Hepatocyte (in vitro differentiated cells): ENCODE measurements around the gene MPHOSPH10. TPM values are rescaled to one million over a fixed set of nuclear protein-coding genes. Genes with fewer than 3 reads are reported as not detected.
A peak's percentile ranks its signal among the peaks of the same experiment; 100 is the strongest.
"Not testable (repeated sequence)": the region's sequence is repeated elsewhere in the genome, so short reads cannot be mapped to it uniquely, and the experiment has no call there.

ENCODE experiments used
- DNase-seq: peaks from one replicate; pipeline ENCODE4 v3.0.0-alpha.2; 2016; ENCODE audit warnings: low spot score
- H2AFZ ChIP-seq: fragments of 200-600 bp; sonication (generic); 2 replicates; pipeline ENCODE4 v1.6.0; 2016; ENCODE audit warnings: antibody characterized with exemption, mild to moderate bottlenecking
- H3K27ac ChIP-seq: fragments of 200-600 bp; sonication (generic); 2 replicates; pipeline ENCODE4 v1.5.1; 2016; ENCODE audit warnings: mild to moderate bottlenecking
- H3K27me3 ChIP-seq: fragments of 200-600 bp; sonication (generic); 2 replicates; pipeline ENCODE4 v1.6.1; 2016
- H3K36me3 ChIP-seq: fragments of 200-600 bp; sonication (generic); replicated peaks from 2 replicates; pipeline ENCODE4 v1.5.1; 2016; ENCODE audit warnings: low read depth; ENCODE audit not compliant: insufficient read depth
- H3K4me1 ChIP-seq: fragments of 200-600 bp; sonication (generic); 2 replicates; pipeline ENCODE4 v1.5.1; 2016; ENCODE audit warnings: mild to moderate bottlenecking, moderate library complexity; ENCODE audit not compliant: insufficient read depth
- H3K4me2 ChIP-seq: fragments of 200-600 bp; sonication (generic); 2 replicates; pipeline ENCODE4 v1.6.0; 2016
- H3K4me3 ChIP-seq: fragments of 200-600 bp; sonication (generic); 2 replicates; pipeline ENCODE4 v1.5.1; 2016; ENCODE audit warnings: mild to moderate bottlenecking
- H3K79me2 ChIP-seq: fragments of 200-600 bp; sonication (generic); 2 replicates; pipeline ENCODE4 v1.6.0; 2017; ENCODE audit warnings: mild to moderate bottlenecking
- H3K9me2 ChIP-seq: fragments of 200-600 bp; sonication (generic); replicated peaks from 2 replicates; pipeline ENCODE4 v1.6.0; 2017; ENCODE audit warnings: mild to moderate bottlenecking; ENCODE audit not compliant: insufficient read depth
- H3K9me3 ChIP-seq: fragments of 200-600 bp; sonication (generic); 2 replicates; pipeline ENCODE4 v1.5.1; 2016; ENCODE audit warnings: low read depth, mild to moderate bottlenecking
- H4K20me1 ChIP-seq: fragments of 200-600 bp; sonication (generic); 2 replicates; pipeline ENCODE4 v1.6.0; 2016; ENCODE audit warnings: mild to moderate bottlenecking; ENCODE audit not compliant: insufficient read depth, poor library complexity, severe bottlenecking
- EZH2 ChIP-seq: fragments of 200-600 bp; sonication (generic); IDR thresholded peaks from 2 replicates; pipeline ENCODE4 v1.6.1; 2016; ENCODE audit warnings: antibody characterized with exemption, mild to moderate bottlenecking, borderline replicate concordance
- EZH2phosphoT487 ChIP-seq: fragments of 200-600 bp; sonication (generic); IDR thresholded peaks from one replicate; pipeline ENCODE4 v1.6.1; 2018; ENCODE audit warnings: antibody characterized with exemption, mild to moderate bottlenecking, low read depth, moderate library complexity; ENCODE audit not compliant: unreplicated experiment, severe bottlenecking
- WGBS: methylation state at CpG from one replicate; pipeline ENCODE4 v1.1.6; 2016; ENCODE audit warnings: low lambda C conversion rate; ENCODE audit errors: missing lambda C conversion rate; 5-methylcytosine and 5-hydroxymethylcytosine counted together
- polyA plus RNA-seq: library from polyadenylated mRNA; unstranded; fragments of >200 nt; fragmentation: Nextera tagmentation; extraction: Ambion mirVana; gene quantifications from 2 replicates; pipeline ENCODE4 v1.2.1, GENCODE V29; 2016
- total RNA-seq: library from RNA; depleted of rRNA; stranded (reverse); fragments of >200 nt; gene quantifications from 2 replicates; pipeline ENCODE4 v1.2.3, GENCODE V29; 2014
- TF ChIP-seq, protein P1 (sequence below): fragments of 200-600 bp; sonication (generic); IDR thresholded peaks from 2 replicates; pipeline ENCODE4 v1.5.1; 2016; ENCODE audit warnings: antibody characterized with exemption, mild to moderate bottlenecking; ENCODE audit not compliant: poor library complexity

MPHOSPH10 gene
- total and polyA plus RNA-seq, 2 experiments from 2014 or later, result 17.0 to 18.8 TPM

DNA sequence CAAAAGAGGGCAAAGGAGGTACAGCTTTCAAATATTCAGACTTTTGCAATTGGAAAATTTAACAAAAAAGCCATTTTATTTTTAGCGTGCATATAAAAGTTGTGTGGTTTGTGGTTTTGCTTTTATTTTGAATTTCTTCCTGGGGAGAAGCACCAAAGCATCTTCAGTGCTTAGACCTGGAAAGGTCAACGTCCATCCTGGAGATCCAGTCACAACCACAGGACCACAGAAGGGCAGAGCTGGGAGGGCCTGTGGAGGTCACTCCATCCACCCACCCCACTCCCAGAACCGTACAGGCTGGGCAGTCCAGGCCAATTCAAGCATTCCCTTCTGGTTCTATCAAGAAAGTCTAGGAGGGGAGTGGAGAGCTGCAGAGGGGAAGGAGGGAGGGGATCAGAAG, 43.8 kb downstream of the MPHOSPH10 start:
- TF ChIP-seq, protein P1, sequence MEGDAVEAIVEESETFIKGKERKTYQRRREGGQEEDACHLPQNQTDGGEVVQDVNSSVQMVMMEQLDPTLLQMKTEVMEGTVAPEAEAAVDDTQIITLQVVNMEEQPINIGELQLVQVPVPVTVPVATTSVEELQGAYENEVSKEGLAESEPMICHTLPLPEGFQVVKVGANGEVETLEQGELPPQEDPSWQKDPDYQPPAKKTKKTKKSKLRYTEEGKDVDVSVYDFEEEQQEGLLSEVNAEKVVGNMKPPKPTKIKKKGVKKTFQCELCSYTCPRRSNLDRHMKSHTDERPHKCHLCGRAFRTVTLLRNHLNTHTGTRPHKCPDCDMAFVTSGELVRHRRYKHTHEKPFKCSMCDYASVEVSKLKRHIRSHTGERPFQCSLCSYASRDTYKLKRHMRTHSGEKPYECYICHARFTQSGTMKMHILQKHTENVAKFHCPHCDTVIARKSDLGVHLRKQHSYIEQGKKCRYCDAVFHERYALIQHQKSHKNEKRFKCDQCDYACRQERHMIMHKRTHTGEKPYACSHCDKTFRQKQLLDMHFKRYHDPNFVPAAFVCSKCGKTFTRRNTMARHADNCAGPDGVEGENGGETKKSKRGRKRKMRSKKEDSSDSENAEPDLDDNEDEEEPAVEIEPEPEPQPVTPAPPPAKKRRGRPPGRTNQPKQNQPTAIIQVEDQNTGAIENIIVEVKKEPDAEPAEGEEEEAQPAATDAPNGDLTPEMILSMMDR, result no peak
- TF ChIP-seq EZH2phosphoT487 (no peak), EZH2 (no peak)
- H3K4me2 ChIP-seq, result no peak overlapping the region
- H3K4me1 ChIP-seq, result no peaks in the 10 kb centered on the region
- no peak overlapping the region for H2AFZ ChIP-seq
- H3K27me3 ChIP-seq, result no peaks in the 10 kb centered on the region
- WGBS, result 82% methylated on average over 3 of the region's 3 CpGs
- H3K4me3 ChIP-seq, result no peak overlapping the region
- no peaks in the 10 kb centered on the region for H3K79me2 ChIP-seq
- H3K36me3 ChIP-seq, result no peaks in the 10 kb centered on the region
- H4K20me1 ChIP-seq, result no peaks in the 10 kb centered on the region
- H3K9me3 ChIP-seq, result no peaks in the 10 kb centered on the region
- DNase-seq, result no peak
- H3K27ac ChIP-seq, result no peak overlapping the region
- no peaks in the 10 kb centered on the region for H3K9me2 ChIP-seq

DNA sequence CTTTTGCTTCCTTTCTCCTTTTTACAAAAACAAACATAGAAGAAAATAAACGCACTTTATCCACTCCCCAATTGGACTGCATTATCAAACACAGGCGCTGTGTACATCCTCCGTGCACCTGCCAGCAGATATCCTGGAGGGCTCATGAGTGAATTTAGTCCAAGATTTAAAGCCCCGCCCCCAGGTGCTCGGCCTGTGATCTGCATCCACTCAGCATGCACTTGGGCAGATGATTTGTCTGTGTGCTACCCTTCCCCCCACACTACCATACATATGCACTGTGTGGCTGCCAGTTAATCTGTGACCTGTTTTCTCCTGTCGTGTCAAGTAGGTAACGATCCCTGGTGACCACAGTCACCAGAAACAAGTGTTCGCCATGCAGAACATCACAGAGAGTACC, 48.4 kb downstream of the MPHOSPH10 start:
- H3K9me3 ChIP-seq, H3K4me2 ChIP-seq, H2AFZ ChIP-seq, H3K4me3 ChIP-seq, H4K20me1 ChIP-seq, H3K27ac ChIP-seq, H3K36me3 ChIP-seq, DNase-seq, H3K27me3 ChIP-seq, H3K4me1 ChIP-seq, H3K79me2 ChIP-seq, H3K9me2 ChIP-seq: not testable (repeated sequence)
- WGBS, result 88% methylated on average over 8 of the region's 8 CpGs

DNA sequence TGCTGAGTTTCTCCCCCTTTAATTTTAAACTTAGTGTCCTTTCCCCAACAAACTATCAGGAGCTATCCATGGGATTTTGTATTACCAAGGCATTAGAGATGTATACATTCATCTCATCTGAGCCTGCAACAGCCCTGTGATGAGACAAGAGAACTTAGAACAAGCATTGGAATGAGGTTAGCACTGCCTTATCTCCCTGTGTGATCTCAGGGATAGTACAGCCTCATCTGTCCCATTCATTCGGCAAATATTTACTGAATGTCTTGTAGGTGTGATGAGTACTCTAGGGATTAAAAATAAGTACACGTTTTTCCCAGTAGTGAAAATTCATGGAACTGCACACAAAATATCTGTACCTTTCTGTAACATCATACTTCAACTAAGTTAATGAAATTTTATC, 50.9 kb downstream of the MPHOSPH10 start:
- no peak overlapping the region for H3K27ac ChIP-seq
- H2AFZ ChIP-seq, result no peak overlapping the region
- no peak overlapping the region for H3K4me2 ChIP-seq
- TF ChIP-seq EZH2, result no peak
- no peak for TF ChIP-seq EZH2phosphoT487
- no peak overlapping the region for H3K4me3 ChIP-seq
- no peaks in the 10 kb centered on the region for H3K9me3 ChIP-seq
- no peaks in the 10 kb centered on the region for H3K79me2 ChIP-seq
- H3K36me3 ChIP-seq, result no peaks in the 10 kb centered on the region
- no peaks in the 10 kb centered on the region for H3K27me3 ChIP-seq
- no peaks in the 10 kb centered on the region for H3K4me1 ChIP-seq
- DNase-seq, result no peak
- H3K9me2 ChIP-seq, result no peaks in the 10 kb centered on the region
- no peaks in the 10 kb centered on the region for H4K20me1 ChIP-seq
- 46% methylated on average over 2 of the region's 2 CpGs for WGBS

DNA sequence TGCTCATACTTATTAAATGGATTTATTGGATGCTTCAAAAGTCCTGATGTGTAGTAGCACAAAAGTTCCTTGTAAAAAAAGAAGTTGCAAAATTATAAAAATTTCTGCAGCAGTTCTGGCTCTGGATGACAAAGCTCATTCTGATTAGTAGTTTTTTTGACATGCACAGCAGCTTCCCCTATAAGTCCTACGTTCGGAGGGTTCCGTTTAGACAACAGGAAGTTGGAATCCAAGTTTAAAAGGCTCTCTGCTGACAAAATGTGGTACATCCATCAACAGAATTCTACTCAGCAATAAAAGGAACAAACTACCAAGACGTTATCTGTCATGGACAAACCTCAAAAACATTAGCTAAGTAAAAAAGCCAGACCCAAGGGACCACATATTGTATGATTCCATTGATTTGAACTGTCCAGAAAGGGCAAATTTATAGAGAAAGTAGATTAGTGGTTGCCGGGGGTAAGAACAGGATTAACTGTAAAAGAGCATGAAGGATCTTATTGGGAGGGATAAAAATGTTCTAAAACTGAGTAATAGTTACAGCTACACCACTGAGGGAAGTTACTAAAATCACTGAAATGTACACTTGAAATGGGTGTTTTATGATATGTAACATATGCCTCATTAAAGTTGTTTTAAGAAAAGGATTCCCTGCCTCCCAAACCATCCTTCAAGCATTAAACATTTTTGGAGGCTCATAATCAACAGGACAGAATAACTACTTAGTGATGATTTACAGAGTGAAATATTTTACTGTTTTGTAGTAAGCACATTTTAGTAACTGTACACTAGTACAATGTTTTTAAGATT, 53.1 kb downstream of the MPHOSPH10 start:
- H3K79me2 ChIP-seq, DNase-seq, H3K27ac ChIP-seq, H2AFZ ChIP-seq, H4K20me1 ChIP-seq, H3K9me3 ChIP-seq, H3K36me3 ChIP-seq, H3K4me1 ChIP-seq, H3K4me3 ChIP-seq, H3K27me3 ChIP-seq, H3K9me2 ChIP-seq: not testable (repeated sequence)
- peak overlapping the region; percentile 56 for H3K4me2 ChIP-seq
- WGBS, result 41% methylated on average over 2 of the region's 5 CpGs

DNA sequence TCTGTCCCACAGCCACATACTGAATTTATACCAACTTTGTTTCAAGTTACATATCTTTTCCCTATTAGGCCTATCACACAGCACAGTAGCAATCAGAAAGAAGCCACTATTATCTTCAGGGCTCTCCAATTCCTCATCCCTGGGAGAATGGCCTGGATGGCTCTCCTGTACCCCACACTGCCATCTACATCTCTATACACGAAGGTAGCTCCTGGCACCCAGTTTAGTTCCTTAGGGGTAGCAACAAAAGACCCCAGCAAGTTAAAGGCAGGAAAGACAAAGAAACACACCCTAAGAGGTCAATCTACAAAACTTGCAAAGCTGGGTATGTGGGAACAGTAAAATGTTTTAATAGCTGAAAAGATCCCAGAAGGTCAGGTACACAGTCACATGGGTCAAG, 56.5 kb downstream of the MPHOSPH10 start:
- Histone ChIP-seq H3K79me2 (no peaks in the 10 kb centered on the region), H3K4me3 (no peak overlapping the region), H3K27me3 (no peaks in the 10 kb centered on the region), H3K27ac (no peak overlapping the region), H3K9me3 (no peaks in the 10 kb centered on the region), H3K9me2 (no peaks in the 10 kb centered on the region), H3K4me2 (no peak overlapping the region), H3K4me1 (no peaks in the 10 kb centered on the region), H3K36me3 (no peaks in the 10 kb centered on the region), H4K20me1 (no peaks in the 10 kb centered on the region), H2AFZ (no peak overlapping the region)
- 75% methylated on average over 1 of the region's 1 CpG for WGBS
- DNase-seq, result no peak
- TF ChIP-seq EZH2 (no peak), EZH2phosphoT487 (no peak)
- TF ChIP-seq, protein P1, result no peak
